HL-60 (cell line): ENCODE measurements around the gene MBNL1.

ENCODE experiments used
- CTCF ChIP-seq: IDR thresholded peaks from one replicate; pipeline ENCODE4 v1.5.1; 2011; ENCODE audit warnings: low read length, control low read depth, inconsistent platforms; ENCODE audit not compliant: insufficient read depth
- POLR2AphosphoS5 ChIP-seq: IDR thresholded peaks from 2 replicates; pipeline ENCODE4 v1.6.1; 2012; ENCODE audit warnings: low read depth
- REST ChIP-seq: IDR thresholded peaks from 2 replicates; pipeline ENCODE4 v1.6.1; 2012; ENCODE audit warnings: low read depth; ENCODE audit not compliant: insufficient replicate concordance
- SPI1 ChIP-seq: IDR thresholded peaks from 2 replicates; pipeline ENCODE4 v1.6.1; 2012; ENCODE audit warnings: low read depth, mild to moderate bottlenecking, borderline replicate concordance

- TF ChIP-seq CTCF (no peak), POLR2AphosphoS5 (no peak), SPI1 (no peak), REST (no peak)
Observed at GRCh38 chr3:152259468-152259867, 9.3 kb upstream of the MBNL1 start.
